ENCODE results near the gene PRPSAP1.

DNA sequence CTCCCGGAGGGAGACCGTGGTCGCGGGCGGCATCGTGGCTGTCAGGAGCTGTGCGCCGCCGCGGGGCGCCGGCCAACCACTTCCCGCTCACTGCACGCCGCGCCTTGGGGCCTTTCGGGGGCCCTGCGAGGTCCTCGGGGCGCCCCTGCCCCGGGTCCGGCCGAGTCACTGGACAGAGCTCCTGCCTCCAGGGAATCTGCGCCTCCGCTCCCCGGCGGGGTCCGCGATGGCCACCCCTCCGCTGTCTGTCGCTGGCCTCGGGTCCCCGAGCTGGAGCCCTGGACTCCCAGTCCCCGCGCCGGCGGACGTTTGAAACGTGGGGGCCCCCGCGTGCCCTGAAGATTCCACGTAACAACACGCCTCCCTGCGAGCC lies 45.8 kb downstream of the PRPSAP1 start, which contains the start of gene QRICH2:
- TF ChIP-seq, protein P1, sequence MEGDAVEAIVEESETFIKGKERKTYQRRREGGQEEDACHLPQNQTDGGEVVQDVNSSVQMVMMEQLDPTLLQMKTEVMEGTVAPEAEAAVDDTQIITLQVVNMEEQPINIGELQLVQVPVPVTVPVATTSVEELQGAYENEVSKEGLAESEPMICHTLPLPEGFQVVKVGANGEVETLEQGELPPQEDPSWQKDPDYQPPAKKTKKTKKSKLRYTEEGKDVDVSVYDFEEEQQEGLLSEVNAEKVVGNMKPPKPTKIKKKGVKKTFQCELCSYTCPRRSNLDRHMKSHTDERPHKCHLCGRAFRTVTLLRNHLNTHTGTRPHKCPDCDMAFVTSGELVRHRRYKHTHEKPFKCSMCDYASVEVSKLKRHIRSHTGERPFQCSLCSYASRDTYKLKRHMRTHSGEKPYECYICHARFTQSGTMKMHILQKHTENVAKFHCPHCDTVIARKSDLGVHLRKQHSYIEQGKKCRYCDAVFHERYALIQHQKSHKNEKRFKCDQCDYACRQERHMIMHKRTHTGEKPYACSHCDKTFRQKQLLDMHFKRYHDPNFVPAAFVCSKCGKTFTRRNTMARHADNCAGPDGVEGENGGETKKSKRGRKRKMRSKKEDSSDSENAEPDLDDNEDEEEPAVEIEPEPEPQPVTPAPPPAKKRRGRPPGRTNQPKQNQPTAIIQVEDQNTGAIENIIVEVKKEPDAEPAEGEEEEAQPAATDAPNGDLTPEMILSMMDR (IDR thresholded peaks at IDR 0.05; ENCODE audit: low read length) = no peak
- TF ChIP-seq EZH2phosphoT487 (IDR thresholded peaks at IDR 0.05; ENCODE audit: low read length) (no peak), EZH2 (optimal IDR thresholded peaks at IDR 0.05; ENCODE audit: low read depth, low read length) (no peak)

Data from MM.1S (cell line).